A673 (cell line): ENCODE measurements around the gene SEC31B.

ENCODE experiments used
- EZH2 ChIP-seq: fragments of 200-600 bp; sonication (generic); IDR thresholded peaks from 2 replicates; pipeline ENCODE4 v1.6.1; 2017; ENCODE audit warnings: borderline replicate concordance, low read depth, mild to moderate bottlenecking, mixed read lengths, antibody characterized with exemption, low read length; ENCODE audit not compliant: poor library complexity, severe bottlenecking
- TF ChIP-seq, protein P1 (sequence below): fragments of 300-800, 200-600 bp; sonication (generic); conservative IDR thresholded peaks from 2 replicates; pipeline ENCODE4 v1.5.1; 2017; ENCODE audit warnings: low read depth, mild to moderate bottlenecking, antibody characterized with exemption, low read length, moderate library complexity, mixed read lengths

DNA sequence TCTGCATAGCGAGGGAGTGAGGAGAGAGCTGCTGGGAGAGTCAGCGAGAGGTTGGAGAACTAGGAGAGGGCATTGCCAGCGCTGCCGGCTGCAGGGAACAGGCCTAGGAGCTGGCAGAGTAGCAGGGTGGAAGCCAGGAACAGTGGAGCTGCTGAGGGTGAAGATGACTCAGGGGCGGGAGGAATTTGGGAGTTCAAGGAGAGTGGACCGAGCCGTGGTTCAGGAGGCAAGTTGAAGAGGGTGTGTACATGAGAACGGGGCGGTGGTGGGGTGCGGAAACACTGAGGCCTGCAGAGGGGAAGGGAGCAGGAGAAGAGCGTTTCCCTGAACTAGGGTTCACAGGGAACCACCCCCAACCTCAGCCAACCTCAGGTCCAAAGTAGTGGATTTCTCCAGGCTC, 47.6 kb upstream of the SEC31B start:
- TF ChIP-seq, protein P1, sequence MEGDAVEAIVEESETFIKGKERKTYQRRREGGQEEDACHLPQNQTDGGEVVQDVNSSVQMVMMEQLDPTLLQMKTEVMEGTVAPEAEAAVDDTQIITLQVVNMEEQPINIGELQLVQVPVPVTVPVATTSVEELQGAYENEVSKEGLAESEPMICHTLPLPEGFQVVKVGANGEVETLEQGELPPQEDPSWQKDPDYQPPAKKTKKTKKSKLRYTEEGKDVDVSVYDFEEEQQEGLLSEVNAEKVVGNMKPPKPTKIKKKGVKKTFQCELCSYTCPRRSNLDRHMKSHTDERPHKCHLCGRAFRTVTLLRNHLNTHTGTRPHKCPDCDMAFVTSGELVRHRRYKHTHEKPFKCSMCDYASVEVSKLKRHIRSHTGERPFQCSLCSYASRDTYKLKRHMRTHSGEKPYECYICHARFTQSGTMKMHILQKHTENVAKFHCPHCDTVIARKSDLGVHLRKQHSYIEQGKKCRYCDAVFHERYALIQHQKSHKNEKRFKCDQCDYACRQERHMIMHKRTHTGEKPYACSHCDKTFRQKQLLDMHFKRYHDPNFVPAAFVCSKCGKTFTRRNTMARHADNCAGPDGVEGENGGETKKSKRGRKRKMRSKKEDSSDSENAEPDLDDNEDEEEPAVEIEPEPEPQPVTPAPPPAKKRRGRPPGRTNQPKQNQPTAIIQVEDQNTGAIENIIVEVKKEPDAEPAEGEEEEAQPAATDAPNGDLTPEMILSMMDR = no peak
- TF ChIP-seq EZH2 = no peak
